GM21526 (cell line): Measurements from ENCODE around the gene HAGHL.

Experiments used
- ATAC-seq: cut with Tn5 transposase; IDR thresholded peaks from one replicate; pipeline ENCODE4 v1.9.1; 2021; ENCODE audit warnings: moderate library complexity; ENCODE audit not compliant: unreplicated experiment, low FRiP score

HAGHL gene

GRCh38 chr16:726438-727290 is at the start of gene HAGHL, which contains the start of gene CCDC78:
Gene HAGHL (plus strand): TSS chr16:727106. CDS start chr16:727510, 404 bp downstream.
Gene CCDC78 (minus strand): TSS chr16:726443. CDS start chr16:726367, 76 bp downstream.
- no peak for ATAC-seq

GRCh38 chr16:677316-678190 is 49.4 kb upstream of the HAGHL start:
- ATAC-seq = no peak

- no peak for ATAC-seq
Observed at GRCh38 chr16:678209-678857, 48.6 kb upstream of the HAGHL start.

GRCh38 chr16:678858-679813 is 47.8 kb upstream of the HAGHL start:
- no peak for ATAC-seq

- ATAC-seq = no peak
Observed at GRCh38 chr16:679814-680624, 46.9 kb upstream of the HAGHL start, which contains the start of gene STUB1. Gene STUB1 (plus strand): TSS chr16:680410. CDS start chr16:680526, 116 bp downstream.

- no peak for ATAC-seq
Observed at GRCh38 chr16:680625-680945, 46.3 kb upstream of the HAGHL start.

- no peak for ATAC-seq
Observed at GRCh38 chr16:680967-681745, 45.8 kb upstream of the HAGHL start.

GRCh38 chr16:681746-682427 is 45.0 kb upstream of the HAGHL start:
- ATAC-seq = no peak

- no peak for ATAC-seq
Observed at GRCh38 chr16:682493-683395, 44.2 kb upstream of the HAGHL start.

GRCh38 chr16:683396-684070 is 43.4 kb upstream of the HAGHL start:
- no peak for ATAC-seq

- peak; percentile 49 for ATAC-seq
Observed at GRCh38 chr16:684071-684794, 42.7 kb upstream of the HAGHL start, which contains the start of gene JMJD8. Gene JMJD8 (minus strand): TSS chr16:684334. CDS start chr16:684319, 15 bp downstream.

- ATAC-seq = no peak
Observed at GRCh38 chr16:684961-685696, 41.8 kb upstream of the HAGHL start.

GRCh38 chr16:685967-686366 is 40.9 kb upstream of the HAGHL start:
- ATAC-seq = no peak

- ATAC-seq = no peak
Observed at GRCh38 chr16:686459-687260, 40.2 kb upstream of the HAGHL start.
